CD4-positive, alpha-beta T cell treated with Interleukin-10 for 1 hour (primary cell): ENCODE data around the gene SNAP47.

Source experiments
- DNase-seq: peaks from one replicate; pipeline ENCODE4 v3.0.0-alpha.2; 2020

The SNAP47 gene

DNA sequence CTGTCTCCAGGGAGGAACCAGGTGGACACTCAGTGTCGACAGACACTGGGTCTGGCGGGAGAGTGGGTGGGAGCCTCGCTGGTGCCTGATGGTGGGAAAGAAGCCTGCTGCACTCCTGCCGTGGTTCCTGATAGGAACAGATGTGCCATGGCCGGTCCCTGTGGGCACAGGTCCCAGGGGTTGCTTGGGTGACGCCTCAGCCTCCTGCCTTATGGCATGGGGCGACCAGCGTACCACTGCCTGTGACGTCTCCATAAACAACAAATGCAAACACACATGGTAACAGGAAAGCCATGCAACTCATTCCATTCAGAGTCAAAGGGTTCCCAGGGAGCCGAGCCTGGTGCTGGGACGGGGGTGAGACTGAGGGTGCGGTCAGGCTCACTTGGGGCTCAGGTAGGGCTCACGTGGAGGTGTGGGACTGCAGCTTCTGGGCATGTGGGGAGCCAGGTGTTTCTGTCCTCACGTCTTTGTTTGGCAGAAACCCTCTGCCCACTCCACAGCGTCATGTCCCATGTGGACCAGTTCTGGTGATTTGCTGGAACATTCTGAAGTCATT lies 34.8 kb downstream of the SNAP47 start:
- DNase-seq, result no peak

DNA sequence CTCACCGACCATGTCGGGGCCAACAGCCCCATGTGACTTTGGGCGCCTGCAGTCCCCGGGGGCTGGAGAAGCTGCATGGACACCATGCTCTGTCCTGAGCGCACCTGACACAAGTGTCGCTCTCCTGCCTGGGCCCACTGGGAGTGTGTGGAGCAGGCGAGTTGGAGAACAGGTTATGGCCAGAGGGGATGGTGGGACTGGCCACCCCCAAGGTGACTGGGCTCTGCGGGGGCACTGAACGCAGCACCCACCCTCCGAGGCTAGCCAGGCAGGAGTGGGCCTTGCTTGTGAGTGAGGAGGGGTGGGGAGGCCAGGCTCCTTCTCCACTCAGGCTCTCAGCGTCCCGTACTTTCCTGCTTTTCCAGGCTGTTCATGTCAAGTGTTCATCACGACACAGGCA lies 35.6 kb downstream of the SNAP47 start:
- no peak for DNase-seq

DNA sequence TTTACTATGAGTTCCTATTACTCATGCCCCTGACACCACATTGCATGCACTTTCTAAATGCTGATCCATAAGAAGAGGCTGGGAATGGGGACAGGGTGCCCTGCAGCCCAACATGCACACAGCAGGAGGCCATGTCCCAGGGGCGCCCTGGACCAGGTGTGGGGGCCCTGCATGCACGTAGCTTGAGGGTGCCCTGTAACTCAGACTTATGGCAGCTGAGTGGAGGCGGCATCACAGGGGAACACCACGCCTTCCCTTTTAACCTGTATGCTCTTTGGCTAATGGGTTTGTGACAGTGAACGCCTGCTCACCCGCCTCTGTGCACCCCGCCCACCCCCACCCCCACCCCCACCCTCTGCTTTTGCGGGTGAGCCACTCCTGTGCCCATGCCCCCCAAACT lies 36.1 kb downstream of the SNAP47 start:
- no peak for DNase-seq

DNA sequence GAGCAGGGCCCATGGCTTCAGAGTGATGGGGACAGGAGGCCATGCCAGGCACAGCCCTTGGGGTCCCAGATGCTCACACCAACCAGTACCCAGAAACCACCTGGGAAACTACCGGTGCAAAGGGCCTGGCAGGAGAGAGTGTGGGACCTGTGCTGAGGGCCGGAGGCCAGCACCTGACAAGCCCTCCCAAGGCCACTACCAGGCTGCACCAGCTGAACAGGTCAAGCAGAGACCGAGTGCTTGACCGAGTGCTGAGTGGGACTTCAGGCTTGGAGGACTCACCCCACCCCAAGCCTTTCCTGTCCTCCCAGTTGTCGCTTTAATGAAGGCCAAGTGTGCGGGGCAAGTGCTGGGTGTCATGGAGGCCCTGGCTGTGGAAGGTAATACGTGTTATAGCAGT lies 36.5 kb downstream of the SNAP47 start:
- no peak for DNase-seq

DNA sequence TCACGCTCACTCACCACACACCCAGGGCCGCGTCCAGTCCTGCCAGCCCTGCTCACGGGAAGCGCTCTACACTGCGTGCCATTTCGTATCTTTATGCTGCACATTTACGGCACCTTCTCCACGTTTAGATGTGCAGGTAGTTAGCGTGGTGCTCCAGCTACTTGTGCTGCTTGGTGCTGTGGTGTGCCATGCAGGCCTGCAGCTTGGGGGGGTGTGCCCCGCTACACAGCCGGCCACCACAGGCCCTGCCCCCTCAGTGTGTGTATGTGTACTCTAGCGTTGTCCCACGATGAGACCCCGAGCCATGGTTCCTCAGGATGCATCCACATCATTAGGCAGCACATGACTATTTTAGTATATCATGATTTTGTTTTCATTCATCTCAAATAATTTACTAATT lies 38.3 kb downstream of the SNAP47 start:
- DNase-seq, result no peak

DNA sequence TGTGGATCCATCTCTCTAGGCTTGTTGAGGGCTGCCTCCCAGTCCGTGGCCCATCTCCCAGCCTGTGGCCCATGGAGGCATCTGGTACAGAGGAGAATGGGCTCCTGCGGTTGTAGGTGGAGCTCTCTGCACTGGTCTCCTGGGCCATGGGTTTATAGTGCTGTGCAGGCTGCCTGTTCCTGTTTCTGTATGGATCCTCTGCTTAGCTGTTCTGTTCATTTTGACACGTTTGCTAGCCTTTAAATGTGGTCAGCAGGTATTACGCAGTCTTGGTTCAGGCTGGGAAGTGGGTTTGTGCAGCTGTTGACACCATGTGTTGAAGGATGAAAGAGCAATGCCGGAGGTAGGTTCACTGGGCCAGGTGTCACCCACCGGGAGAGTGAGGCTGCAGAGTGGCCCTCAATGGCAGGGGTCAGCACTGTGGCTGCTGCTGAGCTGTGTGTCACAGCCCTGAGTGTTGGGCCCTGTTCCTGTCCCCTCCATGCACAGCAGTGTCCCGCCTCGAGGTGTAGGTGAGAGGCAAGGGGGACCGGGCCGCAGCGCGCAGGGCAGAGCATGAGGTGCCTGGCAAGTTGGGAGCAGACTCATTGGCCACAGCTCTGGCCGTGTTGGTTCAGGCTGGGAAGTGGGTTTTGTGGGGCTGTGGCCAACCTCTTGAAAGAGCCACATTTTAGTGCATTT lies 39.0 kb downstream of the SNAP47 start:
- peak; percentile 47 for DNase-seq

DNA sequence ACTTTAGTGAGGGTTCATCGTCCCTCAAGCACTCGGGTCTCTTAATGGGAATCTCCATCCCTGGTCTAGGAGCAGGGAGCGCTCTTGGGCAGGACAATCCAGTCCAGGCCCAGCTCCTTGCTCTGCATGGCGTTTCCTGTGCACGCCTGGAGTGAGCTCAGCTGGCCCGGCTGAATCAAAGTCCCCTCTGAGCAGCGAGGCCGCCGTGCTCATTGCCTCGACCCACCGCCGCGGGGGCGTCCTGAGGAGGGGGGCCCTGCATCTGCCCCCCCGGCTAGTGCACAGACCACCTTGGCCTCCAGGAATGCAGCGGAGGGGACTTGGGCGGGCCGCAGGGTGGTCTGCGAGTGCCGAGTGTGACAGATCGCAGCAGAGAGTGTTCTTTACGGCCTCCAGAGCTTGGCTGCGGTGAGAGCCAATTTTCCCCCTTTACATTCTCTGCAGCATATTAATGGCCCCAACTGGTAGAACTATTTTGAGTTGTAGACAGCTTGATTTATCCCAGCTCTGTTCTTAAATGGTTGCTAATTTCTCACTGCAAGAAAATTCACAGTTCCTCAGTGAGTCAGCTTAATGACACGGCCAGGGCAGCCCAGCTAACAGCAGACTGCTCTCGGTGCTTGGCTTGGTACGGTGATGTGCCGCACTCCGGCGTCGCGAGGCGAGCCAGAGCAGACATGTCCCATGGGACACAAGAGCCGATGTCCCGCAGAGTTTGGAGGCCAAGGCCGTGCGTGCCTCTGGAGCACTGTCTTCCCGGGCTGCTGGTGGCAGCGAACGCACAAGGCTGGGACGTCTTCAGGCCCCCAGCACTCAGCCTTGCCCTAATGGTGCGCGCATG lies 39.8 kb downstream of the SNAP47 start:
- no peak for DNase-seq

DNA sequence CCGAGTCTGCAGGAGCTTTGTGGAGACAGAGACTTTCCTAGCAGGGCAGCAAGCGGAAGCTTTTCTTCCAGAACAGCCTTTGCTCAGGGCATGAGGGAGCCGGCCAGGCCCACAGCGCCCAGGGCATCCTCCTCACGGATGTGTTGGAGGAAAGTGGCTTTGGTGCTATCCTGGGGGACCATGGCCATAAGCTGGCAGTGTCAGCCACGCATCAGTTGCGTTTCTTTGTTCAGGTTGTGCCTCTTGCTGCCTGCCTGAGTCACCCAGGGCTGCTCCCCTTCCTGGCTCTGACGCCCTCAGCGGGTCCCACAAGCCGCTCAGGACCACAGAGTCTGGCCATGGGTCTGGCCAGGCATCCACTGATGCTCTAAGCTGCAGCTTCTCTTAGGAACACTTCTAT lies 40.6 kb downstream of the SNAP47 start:
- DNase-seq, result no peak

DNA sequence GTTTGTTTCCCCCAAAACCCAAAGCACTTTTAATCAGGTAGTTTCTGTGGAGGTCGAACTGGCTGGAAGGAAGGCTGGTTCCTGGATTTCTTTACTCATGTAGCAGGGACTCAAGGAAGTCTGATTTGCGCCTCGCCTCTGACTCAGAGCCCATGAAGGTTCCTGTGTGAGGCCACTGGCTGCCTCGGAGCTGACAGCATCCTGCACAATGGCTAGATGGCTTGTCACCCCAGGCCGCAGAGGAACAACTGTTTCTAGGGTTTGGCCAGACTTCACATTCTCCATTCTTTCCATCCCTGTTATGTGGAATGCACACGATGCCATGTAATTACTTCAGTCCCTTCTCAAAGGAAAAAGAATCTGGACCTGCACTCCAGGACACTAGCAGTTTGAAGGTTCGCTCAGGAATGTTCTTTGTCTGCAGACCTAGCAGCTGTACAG lies 41.1 kb downstream of the SNAP47 start:
- no peak for DNase-seq

DNA sequence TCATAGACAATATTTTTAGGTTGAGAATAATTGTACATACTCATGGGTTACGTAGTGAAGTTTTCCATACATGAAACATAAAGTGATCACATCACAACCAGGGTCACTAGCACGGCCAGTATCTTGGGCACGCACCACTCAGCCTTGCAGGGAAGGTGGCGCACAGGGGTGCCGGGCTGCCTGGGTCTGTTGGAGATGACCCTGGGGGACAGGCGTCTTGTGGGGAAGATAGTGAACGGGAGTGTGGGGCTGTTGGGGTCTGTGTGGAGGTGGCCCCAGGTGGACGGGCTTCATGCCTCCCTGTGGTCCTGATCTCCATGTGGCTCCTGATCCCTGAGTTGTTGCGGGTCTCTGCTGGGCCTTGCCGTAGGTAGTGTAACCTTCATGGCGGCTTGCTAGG lies 41.9 kb downstream of the SNAP47 start:
- no peak for DNase-seq

DNA sequence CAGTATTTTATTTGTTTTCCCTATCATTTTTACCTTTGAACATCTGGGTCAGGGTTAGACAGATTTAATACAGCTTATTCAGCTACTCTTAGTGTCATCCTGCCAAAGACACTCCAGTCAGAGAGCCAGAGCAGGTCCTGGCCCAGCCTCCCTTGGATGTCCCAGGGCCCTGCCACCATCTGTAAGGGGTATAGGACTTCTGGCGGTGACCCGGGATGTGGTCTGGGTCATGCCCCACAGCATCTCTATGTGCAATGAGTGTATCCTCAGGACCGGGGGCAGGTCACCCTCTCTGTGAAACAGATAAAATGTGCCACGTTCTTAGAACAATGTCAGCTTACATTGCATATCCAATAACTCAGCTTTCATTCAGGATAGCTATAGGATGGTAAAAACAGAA lies 42.4 kb downstream of the SNAP47 start:
- DNase-seq, result no peak

DNA sequence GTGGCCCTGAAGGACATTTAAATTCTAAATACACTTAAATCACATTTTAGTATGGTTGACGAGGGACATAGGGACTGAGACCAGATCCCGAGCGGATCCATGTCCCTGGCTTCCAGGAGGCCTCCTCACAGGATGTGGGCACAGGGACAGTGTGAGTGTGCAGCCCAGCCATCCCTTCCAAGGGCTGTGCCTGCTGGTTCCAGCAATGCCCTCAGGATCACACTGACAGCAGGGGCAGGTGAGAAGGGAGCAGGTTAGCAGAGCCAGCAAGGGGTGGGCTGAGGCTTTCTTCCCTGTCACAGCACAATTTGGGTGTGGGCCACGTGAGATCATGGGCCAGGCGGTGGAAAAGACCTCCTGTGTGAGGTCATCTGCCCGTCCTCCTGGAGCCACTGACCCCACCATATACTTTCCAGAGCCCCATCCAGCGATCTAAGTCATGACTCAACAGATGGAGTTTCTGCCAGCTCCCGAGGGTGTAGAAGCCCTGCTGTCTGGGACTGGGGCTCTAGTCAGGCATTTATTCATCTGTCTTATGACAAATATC lies 43.2 kb downstream of the SNAP47 start:
- DNase-seq, result no peak

DNA sequence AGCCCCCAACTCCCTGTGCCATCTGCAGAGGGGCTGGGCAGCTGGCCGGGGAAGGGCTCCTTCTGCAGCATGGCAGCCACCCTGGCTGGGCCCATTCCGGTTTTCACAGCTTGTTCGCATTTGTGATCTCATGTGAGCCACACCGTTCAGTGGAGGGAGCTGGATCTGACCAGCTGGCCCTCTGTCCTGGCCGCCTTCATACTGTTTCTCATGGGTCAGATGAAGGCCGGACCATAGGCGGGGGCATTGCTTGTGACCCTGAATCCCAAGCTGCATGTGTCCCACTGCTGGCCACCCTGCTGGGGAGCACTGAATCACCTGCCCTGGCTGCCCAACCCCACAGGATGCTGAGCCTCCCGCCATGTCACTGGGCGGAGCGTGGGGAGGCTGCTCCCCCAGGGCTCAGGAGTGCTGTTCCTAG lies 43.8 kb downstream of the SNAP47 start:
- no peak for DNase-seq

DNA sequence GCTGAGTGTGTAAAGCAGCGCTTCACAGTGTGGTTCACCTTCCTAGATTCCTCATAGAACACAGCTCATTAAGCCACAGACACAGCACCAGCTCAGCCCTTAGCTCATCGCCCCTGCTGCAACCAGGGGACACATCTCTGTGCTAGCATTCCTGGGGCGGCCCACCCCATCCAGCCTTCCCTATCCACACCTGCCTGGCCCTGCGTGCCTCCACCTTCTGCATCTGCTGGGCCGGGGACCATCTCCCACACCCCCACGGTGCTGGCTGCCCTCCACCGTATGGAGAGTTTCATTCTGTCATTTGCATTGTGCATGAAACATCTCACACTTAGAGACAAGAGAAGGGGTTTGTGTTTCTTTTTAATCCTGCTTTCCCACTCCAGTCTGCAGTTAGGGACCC lies 44.5 kb downstream of the SNAP47 start:
- DNase-seq, result no peak

DNA sequence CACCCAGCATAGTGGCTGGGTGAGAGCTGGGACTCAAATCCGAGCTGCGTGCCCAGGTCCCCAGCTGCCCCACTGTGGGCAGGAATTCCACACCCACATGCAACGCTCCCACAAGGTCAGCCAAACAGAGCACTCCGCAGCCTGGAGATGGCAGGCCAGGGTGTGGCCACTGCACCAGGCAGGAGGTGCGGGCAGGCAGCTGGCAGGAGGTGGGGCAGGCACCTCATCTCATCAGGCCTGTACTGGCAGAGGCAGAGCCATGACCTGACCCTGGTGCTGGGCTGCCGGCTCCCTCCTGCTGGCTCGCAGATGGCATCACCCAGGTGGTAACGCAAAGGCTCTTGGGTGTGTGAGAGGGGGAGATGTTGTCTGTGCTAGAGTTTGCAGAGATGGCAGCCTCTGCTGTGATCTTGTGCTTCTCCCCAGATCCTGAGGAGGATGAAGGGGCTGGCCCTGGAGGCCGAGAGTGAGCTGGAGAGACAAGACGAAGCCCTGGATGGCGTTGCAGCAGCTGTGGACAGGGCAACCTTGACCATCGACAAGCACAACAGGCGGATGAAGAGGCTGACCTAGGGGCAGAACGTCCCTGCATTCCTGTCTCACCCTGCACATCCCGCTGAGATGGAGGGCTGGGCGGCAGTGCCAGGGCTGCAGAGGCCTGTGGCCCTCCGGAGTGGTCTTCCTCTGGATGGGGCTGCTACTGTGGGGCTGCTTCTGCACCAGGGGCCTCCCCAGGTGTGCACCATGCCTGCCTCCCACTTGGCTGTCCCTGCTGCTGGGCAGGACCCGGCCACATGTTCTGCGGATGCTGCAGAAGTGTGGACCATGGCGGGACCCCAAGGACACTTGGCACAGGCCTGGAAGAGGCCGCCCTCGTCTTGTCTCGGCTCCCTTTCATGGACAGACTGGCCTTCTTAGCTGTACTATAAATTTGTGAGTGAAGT lies 45.1 kb downstream of the SNAP47 start:
- DNase-seq, result no peak

DNA sequence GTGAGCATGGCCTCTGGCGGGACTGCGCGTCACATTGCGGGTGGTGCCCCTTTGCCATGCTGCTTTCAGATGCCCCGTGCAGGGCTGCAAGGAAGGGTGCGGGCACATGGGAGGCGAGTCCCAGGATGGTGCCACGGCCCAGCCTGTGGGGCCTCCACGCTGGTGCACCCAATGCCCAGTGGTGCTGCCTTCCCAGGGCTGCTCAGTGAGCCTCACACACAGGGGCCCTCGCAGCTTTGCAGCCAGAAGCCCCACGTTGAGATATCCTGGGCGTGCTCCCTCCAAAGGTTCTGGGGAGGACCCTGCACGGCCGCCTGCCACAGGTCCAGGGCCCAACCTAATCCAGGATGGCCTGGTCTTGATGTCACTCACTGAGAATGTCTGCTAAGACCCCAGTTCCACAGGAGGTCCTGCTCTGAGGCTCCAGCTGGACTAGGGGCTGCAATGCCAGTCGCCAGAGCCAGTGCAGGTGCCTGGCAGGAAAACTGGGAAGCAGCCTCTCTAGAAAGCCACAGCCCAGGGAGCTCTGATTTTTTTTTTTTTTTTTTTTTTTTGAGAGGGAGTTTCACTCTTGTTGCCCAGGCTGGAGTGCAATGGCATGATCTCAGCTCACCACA lies 46.2 kb downstream of the SNAP47 start:
- no peak for DNase-seq

DNA sequence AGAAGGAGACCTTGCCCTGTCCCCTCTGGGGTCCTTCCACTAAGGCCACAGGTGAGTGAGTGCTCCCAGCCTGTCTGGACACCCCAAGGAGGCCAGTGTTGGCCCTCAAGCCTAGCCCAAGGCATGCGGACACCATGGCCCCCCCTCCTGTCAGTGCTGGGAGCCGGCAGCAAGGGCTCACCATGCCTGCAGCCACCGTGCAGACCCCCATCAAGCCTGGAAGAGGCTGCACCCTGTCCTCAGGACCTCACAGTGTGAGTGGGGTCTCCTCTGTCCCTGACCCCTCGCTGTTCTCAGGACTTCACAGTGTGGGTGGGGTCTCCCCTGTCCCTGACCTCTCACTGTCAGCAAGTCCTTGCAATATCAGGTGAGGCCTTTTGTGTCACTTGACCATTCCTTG lies 47.0 kb downstream of the SNAP47 start:
- no peak for DNase-seq

DNA sequence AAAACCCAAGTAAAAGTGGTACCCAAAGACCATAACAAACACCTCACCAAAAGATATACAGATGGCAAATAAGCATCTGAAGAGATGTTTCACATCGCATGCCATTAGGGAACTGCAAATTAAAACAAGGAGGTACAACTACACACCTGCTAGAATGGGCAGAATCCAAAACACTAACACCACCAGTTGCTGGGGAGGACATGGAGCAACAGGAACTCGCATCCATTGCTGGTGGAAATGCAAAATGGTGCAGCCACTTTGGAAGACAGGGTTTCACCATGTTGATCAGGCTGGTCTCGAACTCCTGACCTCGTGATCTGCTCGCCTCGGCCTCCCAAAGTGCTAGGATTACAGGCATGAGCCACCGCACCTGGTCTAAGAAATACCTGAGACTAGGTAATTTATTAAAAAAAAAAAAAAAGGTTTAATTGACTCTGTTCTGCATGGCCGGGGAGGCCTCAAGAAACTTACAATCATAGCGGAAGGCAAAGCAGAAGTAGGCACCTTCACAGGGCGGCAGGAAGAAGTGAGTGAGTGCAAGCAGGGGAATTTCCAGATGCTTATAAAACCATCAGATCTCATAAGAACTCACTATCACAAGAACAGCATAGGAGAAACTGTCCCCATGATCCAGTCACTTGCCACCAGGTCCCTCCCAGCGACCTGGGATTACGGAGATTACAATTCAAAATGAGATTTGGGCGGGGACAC lies 50.0 kb downstream of the SNAP47 start:
- no peak for DNase-seq

DNA sequence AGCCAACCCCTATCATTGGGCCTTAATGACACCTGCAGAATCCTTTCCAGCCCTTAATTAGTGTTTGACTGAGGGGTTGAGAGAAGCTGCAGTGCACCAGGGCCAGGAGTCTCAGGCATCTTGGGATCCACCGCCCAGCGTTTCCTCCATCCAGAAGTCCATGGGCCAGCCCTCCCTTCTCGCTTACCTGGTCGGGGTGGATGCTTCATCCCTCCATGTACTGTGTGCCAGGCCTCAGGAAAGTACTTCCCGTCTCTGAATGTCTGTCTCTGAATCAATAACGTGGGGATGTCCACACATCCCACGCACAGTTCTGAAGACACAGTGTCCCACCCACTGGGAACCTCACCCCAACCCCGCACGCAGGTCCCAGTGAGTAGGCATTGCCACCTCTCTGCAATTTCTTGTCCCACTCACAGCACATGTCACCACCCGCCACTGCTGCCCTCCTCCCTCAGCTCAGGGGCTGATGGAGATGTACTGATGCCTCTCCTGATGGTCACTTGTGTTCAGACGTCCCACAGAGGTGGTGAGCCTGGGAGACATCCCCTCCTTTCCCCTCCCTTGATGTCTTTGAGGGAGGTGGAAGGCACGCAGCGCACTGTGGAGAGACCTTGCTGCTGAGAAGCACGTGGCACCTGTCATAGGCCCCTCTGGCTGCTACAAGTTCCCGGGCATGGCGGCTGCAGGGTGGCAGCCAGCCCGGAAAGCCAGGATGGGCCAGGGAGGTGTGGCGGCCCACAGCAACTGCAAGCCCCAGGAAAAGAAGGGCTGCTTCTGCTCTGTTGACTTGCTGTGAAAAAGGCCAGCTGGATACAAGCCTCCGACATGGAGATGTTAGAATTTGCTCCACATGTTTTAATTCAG lies 50.8 kb downstream of the SNAP47 start:
- no peak for DNase-seq

DNA sequence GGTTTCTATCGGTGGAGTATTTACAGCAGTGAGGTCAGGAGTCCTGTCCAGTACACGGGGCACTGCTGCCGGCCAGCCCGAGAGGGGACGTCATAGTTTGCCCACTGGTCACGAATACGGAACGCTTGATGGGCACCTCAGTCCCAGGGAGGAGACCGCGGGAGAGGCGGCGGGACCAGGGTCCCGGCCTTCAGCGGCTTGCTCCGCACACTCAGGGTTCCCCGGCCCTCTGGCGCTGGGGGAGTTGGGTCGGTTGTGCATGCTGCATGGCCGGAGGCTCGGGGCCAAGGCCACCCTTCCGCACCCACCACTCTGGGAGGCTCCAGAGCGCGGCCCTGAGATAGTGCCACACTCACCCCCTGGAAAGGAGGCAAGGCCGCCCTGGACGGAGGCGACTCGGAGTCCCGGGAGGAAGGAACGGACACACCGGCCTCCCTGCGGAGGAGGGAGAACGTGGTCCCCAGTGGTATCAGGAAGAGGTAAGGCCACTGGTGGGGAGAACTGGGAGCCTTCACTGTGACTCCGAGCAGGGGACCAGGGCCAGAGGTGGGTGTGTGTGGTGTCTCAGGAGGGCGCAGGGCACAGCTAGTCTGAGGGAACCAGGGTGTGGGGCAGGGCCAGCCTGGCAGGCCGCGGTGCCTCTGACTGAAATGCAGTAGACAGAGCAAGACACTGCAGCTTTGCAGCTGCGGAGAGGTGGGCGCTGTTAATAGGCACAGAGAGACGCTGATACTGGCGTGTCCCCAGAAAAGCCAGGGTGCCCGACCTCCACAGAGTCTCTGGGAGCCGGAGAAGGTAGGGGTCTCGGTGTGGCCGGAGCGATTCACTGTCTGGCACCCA lies 51.7 kb downstream of the SNAP47 start:
- no peak for DNase-seq
